ENCODE results near the gene FBP2.

The FBP2 gene

DNA sequence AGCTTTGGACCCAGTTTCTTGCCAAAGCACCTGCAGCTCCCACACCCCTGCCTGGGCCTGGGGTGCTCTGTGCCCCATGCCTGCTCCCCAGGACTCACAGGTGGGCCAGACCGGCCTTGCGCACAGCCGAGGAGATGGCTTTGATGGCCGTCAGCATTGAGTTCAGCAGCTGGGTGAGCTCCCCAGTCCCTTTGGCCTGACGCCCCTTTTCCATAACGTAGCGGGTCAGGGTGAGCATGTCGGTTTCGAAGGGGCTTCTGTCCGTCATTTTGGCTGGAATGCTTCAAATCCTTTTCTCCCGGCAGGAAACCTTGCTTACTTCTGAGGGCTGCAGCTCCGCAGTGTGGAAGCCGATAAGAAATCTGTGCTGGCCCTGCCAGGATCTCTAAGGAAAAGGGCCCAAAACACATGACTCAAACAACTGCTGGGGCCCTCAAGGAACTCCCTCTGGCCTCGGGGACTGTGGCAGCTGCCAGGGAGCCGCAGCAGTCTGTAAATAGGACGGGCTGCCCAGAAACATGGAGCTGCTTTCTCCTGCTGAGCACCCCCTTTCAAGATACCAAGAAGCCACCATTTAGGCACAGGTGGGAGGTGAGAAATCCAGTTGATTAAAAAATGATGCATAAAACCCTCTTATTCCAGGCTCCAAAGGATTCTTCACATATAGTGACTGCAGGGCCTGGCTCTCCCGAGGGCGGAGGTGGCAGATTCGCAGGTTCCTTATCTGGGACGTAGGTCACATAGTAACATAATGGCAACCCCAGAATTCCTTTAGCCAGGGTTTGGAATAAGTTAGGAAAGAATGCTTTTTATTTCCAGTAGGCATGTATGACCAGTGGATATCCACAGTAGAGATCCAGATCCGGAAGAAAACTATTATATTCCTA is at the start of gene FBP2:
TSS of gene FBP2 (minus strand) at position 366 of the 887 bp plus-strand sequence. CDS start at position 268, 98 bp downstream.
- DNase-seq (ENCODE audit: low read depth), result no peak

- DNase-seq (ENCODE audit: low read depth), result no peak
Measured at GRCh38 chr9:94643176-94643575, 49.6 kb upstream of the FBP2 start.

- DNase-seq (ENCODE audit: low read depth), result no peak
Measured at GRCh38 chr9:94642501-94642900, 48.9 kb upstream of the FBP2 start.

DNA sequence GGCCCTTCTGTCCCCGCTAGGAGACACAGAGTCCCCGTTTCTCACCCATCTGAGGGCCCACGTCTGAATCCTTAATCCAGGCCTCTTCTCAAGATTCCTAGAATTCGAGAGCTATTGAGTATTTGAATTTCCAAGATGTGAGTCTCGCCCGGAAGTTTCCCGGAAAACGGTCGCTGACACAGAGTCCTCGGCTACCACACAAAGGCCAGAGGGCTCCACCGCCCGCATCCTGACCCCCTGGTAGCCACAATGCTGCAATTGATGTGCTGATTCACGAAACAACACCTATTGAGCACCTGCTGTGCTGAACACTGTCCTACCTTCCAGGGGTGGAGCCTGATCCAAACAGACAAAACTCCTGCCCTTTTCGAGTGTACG is 46.4 kb upstream of the FBP2 start:
- DNase-seq (ENCODE audit: low read depth), result no peak

- no peak for DNase-seq (ENCODE audit: low read depth)
Measured at GRCh38 chr9:94639061-94639998, 45.7 kb upstream of the FBP2 start, which contains the start of gene FBP1. Gene FBP1, minus strand, starts transcription at chr9:94639518. Its CDS starts 208 bp downstream, at chr9:94639310.

DNA sequence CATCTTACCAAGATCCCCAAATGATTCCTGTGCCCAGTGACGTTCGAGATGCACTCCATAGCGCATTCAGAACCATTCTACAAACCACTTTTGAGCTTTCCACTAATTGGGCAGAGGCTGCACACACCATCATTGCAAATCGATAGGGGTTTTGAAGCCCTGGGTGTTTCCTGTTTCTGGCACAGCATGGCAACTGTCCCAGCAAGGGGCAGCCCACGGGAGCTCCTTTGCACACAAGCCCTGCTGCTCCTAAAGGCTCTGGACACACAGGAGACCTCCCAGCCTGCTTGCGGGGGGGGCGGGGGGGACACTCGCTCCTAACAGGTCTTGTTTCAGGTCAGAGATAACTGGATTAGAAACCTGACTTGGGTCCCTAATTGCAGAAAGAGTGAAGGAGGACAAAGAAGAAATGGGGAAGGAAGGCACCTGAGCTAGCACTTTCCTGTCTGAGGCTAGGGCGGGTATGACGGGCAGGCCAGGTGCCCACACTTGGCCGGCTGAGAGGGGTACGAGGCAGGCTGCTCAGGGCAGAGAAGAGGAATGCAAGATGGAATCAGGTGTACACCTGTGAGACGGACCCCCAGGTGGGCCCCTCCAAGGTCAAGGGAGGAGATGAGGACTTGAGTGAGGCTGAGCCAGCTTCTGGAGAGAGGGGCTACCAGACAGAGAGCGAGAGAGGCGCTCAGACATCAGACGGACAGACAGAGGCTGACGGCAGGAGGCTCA is 44.9 kb upstream of the FBP2 start:
- no peak for DNase-seq (ENCODE audit: low read depth)

DNA sequence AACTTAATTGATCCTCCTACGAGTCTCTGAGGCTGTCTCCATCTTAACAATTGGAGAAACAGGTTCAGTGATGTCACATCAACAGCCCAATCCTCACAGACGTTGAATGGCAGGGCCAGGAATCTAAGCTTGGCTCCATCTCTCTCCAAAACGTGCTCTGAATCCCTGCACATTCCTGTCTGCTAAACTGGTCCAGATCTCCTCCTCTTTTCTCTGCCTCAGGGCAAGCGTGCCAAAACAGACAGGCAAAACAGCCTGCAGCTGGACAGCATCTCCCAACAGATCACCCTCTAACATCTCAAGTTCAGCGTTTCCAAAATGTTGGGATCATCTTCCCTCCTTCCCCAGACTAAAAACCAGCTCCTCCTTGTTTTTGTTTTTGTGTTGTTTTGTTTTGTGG is 39.1 kb upstream of the FBP2 start:
- no peak for DNase-seq (ENCODE audit: low read depth)

GRCh38 chr9:94631599-94631998 is 38.0 kb upstream of the FBP2 start:
- no peak for DNase-seq (ENCODE audit: low read depth)

- no peak for DNase-seq (ENCODE audit: low read depth)
Measured at GRCh38 chr9:94630833-94631232, 37.2 kb upstream of the FBP2 start.

DNA sequence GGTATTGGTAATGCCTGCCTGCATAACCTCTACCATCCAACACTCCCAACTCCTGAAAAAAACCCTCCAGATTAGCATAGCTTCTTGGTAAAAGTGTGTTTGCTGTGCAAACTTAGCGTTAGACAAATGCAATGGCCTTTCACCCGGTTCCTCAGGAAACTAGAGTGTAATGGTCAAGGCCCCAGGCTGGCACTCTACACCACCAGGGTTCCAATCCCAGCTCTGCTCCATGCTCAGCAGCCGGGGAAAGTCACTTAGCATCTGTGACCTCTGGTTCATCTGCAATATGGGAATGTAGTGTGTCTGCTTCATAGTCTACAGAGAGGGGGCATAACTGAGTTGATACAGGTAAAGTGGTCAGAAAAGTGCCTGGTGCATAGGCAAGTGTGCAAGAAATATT is 36.7 kb upstream of the FBP2 start:
- no peak for DNase-seq (ENCODE audit: low read depth)

GRCh38 chr9:94627287-94627686 is 33.7 kb upstream of the FBP2 start:
- no peak for DNase-seq (ENCODE audit: low read depth)

DNA sequence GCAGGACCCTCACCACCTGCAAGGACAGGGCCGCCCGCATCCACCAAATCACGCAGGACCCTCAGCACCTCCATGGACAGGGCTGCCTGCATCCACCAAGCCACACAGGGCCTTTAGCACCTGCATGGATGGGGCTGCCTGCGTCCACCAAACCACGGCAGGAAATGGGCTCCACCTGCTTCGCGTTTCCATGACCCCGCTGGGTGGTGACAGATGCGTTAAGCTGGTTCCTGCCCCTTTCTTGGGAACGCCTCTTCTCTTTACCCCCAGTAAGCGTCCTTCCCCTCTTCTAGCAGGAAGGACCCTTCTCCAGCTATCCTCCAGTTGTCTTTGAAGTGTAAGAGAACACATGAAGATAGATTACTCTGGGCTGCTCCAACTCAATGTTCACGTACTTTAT is 32.2 kb upstream of the FBP2 start:
- no peak for DNase-seq (ENCODE audit: low read depth)

DNA sequence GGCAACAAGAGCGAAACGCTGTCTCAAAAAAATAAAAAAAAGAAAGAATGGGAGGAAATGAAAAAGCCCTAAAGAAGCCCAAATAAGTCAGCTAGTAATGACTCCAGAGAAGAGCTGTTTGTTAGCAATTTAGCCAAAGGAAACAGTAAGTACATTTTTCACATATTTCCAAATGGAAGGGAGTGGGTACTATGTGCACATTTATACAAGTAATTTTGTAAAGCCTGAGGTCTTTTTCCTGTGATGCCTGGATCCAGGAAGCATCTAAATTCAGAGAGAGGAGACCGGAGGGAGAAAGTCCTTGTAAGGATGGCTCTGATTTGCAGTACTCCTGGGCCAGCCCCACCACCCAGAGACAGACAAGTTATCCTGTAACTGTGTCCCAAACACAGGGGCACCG is 31.0 kb upstream of the FBP2 start:
- no peak for DNase-seq (ENCODE audit: low read depth)

DNA sequence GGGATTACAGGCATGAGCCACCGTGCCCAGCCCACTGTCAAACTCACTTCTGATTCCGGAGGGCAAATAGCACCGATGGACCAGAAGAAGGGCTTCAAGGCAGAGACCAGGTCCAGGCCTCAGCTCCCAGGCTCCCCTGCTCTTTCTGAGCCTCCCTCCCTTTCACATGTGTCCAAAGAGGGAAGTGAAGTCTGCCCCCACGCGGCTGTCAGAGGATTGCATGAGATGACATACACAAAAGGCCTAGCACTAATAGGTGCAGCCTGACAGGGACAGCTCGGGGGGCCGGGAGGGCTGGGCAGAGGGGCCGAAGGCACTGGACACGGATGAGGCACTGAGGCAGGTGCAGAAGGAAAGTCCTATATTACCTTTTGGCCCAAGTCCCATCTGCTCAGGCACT is 29.6 kb upstream of the FBP2 start:
- DNase-seq (ENCODE audit: low read depth), result no peak

- no peak for DNase-seq (ENCODE audit: low read depth)
Measured at GRCh38 chr9:94622087-94622800, 28.6 kb upstream of the FBP2 start.

DNA sequence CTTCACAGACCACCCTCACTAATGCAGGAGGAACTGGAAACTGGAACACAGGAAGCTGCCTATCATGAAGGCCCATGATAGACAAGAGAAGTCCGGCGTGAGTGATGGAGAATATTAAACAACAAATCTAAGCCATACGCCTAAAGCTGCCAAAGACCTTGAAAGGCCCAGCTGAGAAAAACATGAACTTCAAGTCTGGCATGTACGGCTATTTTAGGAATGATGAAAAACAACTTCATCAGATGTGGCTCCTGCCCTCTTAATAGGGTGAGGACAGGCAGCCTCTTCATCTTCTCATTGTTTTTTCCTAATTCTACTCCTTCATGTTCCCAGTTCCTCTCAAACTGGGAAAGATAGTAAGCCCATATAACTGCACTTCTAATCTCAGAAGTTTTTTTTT is 25.4 kb upstream of the FBP2 start:
- DNase-seq (ENCODE audit: low read depth), result no peak

DNA sequence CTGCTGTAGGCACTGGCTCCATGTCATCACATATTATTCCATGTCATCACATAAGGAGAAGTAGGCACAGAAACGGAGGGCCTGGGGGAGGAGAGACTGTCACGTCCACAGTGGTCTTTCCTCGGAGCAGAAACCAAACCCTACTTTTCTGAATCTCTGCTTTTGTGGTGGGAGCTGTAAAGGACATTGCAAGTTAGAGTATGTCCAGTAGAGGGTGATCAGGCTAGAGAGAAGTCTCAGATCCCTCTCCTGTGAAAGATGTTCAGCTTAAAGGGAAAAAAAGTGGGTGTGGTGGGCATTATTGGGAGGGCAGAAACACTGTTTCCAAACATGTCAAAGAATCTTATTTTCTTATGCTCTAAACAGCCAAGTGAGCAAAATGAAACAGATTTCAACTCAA is 19.4 kb upstream of the FBP2 start:
- DNase-seq (ENCODE audit: low read depth), result no peak

- DNase-seq (ENCODE audit: low read depth), result no peak
Measured at GRCh38 chr9:94612071-94612470, 18.4 kb upstream of the FBP2 start.

- no peak for DNase-seq (ENCODE audit: low read depth)
Measured at GRCh38 chr9:94611638-94612068, 18.0 kb upstream of the FBP2 start.

GRCh38 chr9:94610181-94610606 is 16.6 kb upstream of the FBP2 start:
- DNase-seq (ENCODE audit: low read depth), result no peak

GRCh38 chr9:94607423-94607691 is 13.7 kb upstream of the FBP2 start:
- DNase-seq (ENCODE audit: low read depth), result no peak

All from CMK (cell line).